Lung (tissue), 12 donors: Measurements from ENCODE around the gene TICRR. TPM values are rescaled to one million over a fixed set of nuclear protein-coding genes. Genes with fewer than 3 reads are reported as not detected.

Experiments
- ATAC-seq: fragments of 200-7000 bp; cut with Tn5 transposase; one replicate; pipeline ENCODE4 v1.9.1; 2020; ENCODE audit warnings: moderate number of reproducible peaks; ENCODE audit not compliant: insufficient read depth, low FRiP score
- DNase-seq, 3 donors: peaks; one replicate each; pipeline ENCODE4 v3.0.0-alpha.2; 2013 to 2017
- H3K27ac ChIP-seq, 2 donors: one replicate each; pipeline ENCODE4 v1.5.1; 2013; ENCODE audit warnings: mild to moderate bottlenecking in 2 of 2, moderate library complexity in 2 of 2, control low read depth in 1 of 2, inconsistent platforms in 1 of 2, low read depth in 1 of 2, low read length in 1 of 2
- H3K27me3 ChIP-seq, 3 donors: one replicate each; pipeline ENCODE4 v1.5.1; 2013; ENCODE audit warnings: low read length in 2 of 3; ENCODE audit not compliant: control insufficient read depth in 3 of 3, insufficient read depth in 3 of 3
- H3K36me3 ChIP-seq, 4 donors: one replicate each; pipeline ENCODE4 v1.5.1; 2013; ENCODE audit warnings: low read length in 4 of 4, mild to moderate bottlenecking in 1 of 4, moderate library complexity in 1 of 4; ENCODE audit not compliant: control insufficient read depth in 4 of 4, insufficient read depth in 4 of 4
- H3K4me1 ChIP-seq, 5 donors: one replicate each; pipeline ENCODE4 v1.5.1; 2013; ENCODE audit warnings: low read length in 5 of 5, mild to moderate bottlenecking in 2 of 5, moderate library complexity in 1 of 5; ENCODE audit not compliant: control insufficient read depth in 5 of 5, insufficient read depth in 5 of 5
- H3K4me3 ChIP-seq: one replicate; pipeline ENCODE4 v1.5.1; 2013; ENCODE audit warnings: mild to moderate bottlenecking, control low read depth, moderate library complexity
- H3K9ac ChIP-seq, 2 donors: one replicate each; pipeline ENCODE4 v1.5.1; 2013; ENCODE audit warnings: low read length in 2 of 2, control low read depth in 1 of 2; ENCODE audit not compliant: insufficient read depth in 1 of 2
- H3K9me3 ChIP-seq, 4 donors: one replicate each; pipeline ENCODE4 v1.5.1; 2013; ENCODE audit warnings: low read length in 3 of 4, mild to moderate bottlenecking in 1 of 4, moderate library complexity in 1 of 4; ENCODE audit not compliant: control insufficient read depth in 4 of 4, insufficient read depth in 3 of 4
- WGBS, 2 donors: extraction: QIAGEN DNeasy Blood & Tissue Kit; methylation state at CpG; one replicate each; pipeline ENCODE4 v1.1.7; 2013; 5-methylcytosine and 5-hydroxymethylcytosine counted together
- polyA plus RNA-seq, 2 donors: library from polyadenylated mRNA; stranded (reverse); fragments of 200-250 nt; gene quantifications; one replicate each; pipeline ENCODE4 v1.2.1, GENCODE V29; 2013
- total RNA-seq, 2 donors: library from RNA; depleted of rRNA in 1 of 2; stranded (reverse); fragments of >200 nt in 1 of 2; gene quantifications; one replicate each; pipeline ENCODE4 v1.2.1, GENCODE V29; 2014 to 2021
- TF ChIP-seq, protein P1 (sequence below): IDR thresholded peaks from 2 replicates; pipeline ENCODE4 v1.5.1; 2012; ENCODE audit warnings: mild to moderate bottlenecking; ENCODE audit errors: control extremely low read depth, extremely low read depth
- donor health status: control.
- donor health status: control.
- donor health status: Bipolar disorder and iron deficiency.
- donor health status: healthy.
- donor health status: DM: yes; HTN: yes; CAD: no.

Gene TICRR
- total and polyA plus RNA-seq, 4 donors = 0.31 to 1.7 (median 0.43) TPM

DNA sequence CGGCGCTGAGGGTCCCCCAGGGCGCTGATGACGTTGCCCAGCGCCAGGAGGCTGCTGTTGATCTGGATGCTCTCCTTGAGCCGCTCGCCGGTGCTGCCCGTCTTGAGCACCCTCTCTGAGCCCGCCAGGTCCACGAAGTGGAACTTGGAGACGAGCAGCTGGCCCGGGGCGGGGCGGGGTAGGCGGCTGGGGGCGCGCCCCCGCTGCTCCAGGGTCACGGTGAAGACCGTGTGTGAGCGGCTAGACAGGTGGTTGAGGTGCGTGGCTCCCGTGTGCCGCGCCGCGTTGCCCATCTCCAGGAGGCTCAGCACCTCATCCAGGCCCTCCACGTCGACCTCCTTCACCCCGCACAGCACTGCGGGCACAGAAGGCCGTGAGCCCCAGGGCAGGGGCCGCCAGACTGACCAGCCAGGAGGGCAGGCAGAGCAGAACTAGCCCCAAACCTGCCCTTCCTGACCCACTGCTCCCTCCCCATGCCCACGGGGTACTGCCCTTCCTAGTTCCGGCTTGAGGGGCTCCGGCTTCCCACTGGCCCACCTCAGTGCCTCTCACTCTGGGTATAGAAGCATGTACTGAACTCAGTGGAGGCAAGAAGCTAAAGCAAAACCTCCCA is 73.8 kb downstream of the TICRR start:
- WGBS, 2 donors = 96 to 97% methylated on average over 37 of the region's 37 CpGs
- no peak overlapping the region for H3K4me3 ChIP-seq
- no peaks in the 10 kb centered on the region for H3K27me3 ChIP-seq
- DNase-seq = peak in 1 of 3 donors; percentile 4
- peaks cover 0 to 24% (median 5%) of the 10 kb centered on the region in 4 donors for H3K36me3 ChIP-seq
- H3K4me1 ChIP-seq = peaks cover 0 to under 1% (median 0%) of the 10 kb centered on the region in 5 donors
- TF ChIP-seq, protein P1, sequence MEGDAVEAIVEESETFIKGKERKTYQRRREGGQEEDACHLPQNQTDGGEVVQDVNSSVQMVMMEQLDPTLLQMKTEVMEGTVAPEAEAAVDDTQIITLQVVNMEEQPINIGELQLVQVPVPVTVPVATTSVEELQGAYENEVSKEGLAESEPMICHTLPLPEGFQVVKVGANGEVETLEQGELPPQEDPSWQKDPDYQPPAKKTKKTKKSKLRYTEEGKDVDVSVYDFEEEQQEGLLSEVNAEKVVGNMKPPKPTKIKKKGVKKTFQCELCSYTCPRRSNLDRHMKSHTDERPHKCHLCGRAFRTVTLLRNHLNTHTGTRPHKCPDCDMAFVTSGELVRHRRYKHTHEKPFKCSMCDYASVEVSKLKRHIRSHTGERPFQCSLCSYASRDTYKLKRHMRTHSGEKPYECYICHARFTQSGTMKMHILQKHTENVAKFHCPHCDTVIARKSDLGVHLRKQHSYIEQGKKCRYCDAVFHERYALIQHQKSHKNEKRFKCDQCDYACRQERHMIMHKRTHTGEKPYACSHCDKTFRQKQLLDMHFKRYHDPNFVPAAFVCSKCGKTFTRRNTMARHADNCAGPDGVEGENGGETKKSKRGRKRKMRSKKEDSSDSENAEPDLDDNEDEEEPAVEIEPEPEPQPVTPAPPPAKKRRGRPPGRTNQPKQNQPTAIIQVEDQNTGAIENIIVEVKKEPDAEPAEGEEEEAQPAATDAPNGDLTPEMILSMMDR = no peak
- H3K9ac ChIP-seq = no peak overlapping the region
- no peak for ATAC-seq
- H3K9me3 ChIP-seq = no peaks in the 10 kb centered on the region
- H3K27ac ChIP-seq = no peak overlapping the region

DNA sequence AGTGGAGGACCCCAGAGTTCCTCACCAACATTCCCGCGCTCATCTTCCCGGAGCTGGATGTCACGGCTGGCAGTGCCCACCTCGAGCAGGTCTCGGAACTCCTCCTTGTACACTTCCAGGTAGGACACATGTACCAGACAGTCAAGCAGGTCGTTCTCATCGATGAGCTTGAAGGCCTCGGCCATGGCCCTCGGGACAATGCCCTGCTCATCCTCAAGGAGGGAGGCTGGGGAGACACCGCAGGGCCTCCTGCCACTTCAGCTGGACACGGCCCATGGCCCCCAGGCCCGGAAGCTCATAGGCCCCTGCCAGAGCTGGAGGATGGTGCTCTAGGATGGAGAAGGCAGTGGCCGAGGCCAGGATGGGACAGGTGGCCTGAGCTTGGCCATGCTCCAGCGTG is 74.4 kb downstream of the TICRR start:
- Histone ChIP-seq H3K36me3 (peaks cover 0 to 22% (median 3%) of the 10 kb centered on the region in 4 donors), H3K9ac (no peak overlapping the region), H3K27ac (no peak overlapping the region), H3K27me3 (no peaks in the 10 kb centered on the region), H3K4me3 (no peak overlapping the region), H3K4me1 (peaks cover 0 to 6% (median 0%) of the 10 kb centered on the region in 5 donors), H3K9me3 (no peaks in the 10 kb centered on the region)
- WGBS, 2 donors = 95 to 96% methylated on average over 15 of the region's 15 CpGs
- TF ChIP-seq, protein P1 = no peak
- DNase-seq = no peak
- no peak for ATAC-seq

DNA sequence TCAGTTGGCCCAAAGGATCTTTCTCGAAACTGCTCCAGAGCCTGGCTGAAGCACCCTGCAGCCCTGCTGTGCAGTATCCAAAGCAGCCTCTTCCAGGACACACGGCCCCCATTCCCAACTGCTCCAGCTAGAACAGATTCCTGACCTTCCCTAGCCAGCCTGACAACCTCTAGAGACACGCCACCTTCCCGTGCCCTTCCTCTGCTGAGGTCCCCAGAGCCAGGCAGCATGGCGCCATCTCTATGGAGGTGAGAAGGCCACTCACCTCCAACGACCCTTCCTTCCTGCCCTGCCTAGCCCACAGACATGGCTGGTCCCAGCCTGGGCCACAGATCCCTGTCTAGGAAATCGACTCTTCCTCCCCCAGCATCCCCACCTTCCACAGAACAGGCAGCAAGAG is 76.9 kb downstream of the TICRR start:
- H3K27ac ChIP-seq = no peak overlapping the region
- H3K27me3 ChIP-seq = no peaks in the 10 kb centered on the region
- 79 to 88% methylated on average over 7 of the region's 7 CpGs for WGBS, 2 donors
- H3K4me1 ChIP-seq = peaks cover 0 to 11% (median 0%) of the 10 kb centered on the region in 5 donors
- H3K4me3 ChIP-seq = no peak overlapping the region
- H3K36me3 ChIP-seq = peaks cover 0 to 5% (median 0%) of the 10 kb centered on the region in 4 donors
- no peak for ATAC-seq
- no peaks in the 10 kb centered on the region for H3K9me3 ChIP-seq
- no peak overlapping the region for H3K9ac ChIP-seq
- TF ChIP-seq, protein P1 = no peak
- DNase-seq = no peak

DNA sequence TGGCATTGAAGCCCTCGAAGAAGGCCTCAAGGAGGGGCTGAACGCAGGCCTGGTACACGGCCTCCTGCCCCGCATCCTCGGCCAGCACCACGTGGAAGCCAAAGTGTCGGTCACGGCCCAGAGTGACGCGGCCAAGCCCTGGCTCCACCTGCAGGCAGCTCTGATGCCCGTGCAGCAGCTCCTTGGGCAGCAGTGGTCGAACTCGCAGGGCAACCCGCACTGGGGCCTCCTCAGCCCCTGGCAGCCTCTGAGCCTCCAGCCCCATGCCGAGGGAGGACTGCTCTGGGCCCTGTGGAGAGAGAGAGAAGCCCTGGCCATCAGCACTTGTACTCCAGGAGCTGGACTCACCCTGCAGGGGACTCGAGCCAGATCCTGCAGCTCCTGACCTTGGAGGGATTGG is 77.4 kb downstream of the TICRR start:
- DNase-seq = no peak

More for the DNA sequence above, 77.4 kb downstream of the TICRR start:
- H3K4me1 ChIP-seq = peaks cover 0 to 11% (median 0%) of the 10 kb centered on the region in 5 donors
- H3K4me3 ChIP-seq = no peak overlapping the region
- peaks cover 0 to under 1% (median 0%) of the 10 kb centered on the region in 4 donors for H3K36me3 ChIP-seq
- TF ChIP-seq, protein P1 = no peak
- H3K9ac ChIP-seq = no peak overlapping the region
- ATAC-seq = no peak
- H3K9me3 ChIP-seq = no peaks in the 10 kb centered on the region
- H3K27ac ChIP-seq = no peak overlapping the region
- H3K27me3 ChIP-seq = no peaks in the 10 kb centered on the region
- WGBS, 2 donors = 87 to 91% methylated on average over 16 of the region's 16 CpGs
